Measurements from ENCODE around the gene CACNG6.
A peak's percentile ranks its signal among the peaks of the same experiment; 100 is the strongest.
"Not testable (repeated sequence)": the region's sequence is repeated elsewhere in the genome, so short reads cannot be mapped to it uniquely, and the experiment has no call there.

The CACNG6 gene, protein sequence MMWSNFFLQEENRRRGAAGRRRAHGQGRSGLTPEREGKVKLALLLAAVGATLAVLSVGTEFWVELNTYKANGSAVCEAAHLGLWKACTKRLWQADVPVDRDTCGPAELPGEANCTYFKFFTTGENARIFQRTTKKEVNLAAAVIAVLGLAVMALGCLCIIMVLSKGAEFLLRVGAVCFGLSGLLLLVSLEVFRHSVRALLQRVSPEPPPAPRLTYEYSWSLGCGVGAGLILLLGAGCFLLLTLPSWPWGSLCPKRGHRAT

DNA sequence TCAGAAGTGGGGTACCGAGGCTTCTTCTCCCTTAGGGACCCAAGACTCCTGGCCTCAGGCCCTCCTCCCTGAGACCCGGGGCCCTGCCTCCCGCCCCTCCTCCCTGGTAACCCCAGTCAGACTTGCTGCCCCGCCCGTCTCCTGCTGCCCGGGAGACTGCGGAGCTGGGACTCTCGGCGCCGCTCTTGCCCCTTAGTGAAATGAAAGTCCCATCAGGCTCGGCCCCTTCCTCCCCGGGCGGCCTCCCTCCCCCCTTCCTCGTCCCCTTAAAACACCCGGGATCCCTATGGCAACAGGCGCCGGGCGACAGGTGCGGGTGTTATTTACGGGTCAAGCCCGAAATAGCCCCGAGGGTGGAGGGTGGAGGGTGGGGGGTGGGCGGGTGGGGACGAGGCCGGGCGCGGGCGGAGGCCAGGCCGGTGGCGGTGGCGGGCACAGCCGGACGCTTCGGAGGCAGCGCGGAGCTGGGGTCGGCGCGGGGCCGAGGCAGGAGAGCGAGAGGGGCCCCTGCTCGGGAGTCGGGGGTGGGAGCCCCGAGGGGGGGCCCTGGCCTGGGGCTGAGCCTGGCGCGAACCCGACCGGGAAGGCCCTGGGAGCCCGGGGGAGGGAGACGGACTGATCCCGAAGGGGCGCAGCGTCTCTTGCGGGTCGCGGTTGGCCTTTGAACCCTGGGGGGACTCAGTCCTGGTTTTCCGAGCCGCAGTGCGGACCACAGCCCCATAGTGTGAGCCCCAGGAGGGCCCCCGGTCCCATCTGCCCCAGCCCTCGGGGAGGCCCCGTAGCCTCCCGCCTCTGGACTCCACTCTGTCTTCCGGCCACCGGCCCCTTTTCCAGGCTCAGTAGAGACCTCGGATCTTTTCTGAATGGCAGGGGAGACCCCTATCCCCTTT lies at the start of gene CACNG6:
CACNG6 (plus strand) TSS at position 414 of the 890 bp plus-strand sequence. CDS start 1,241 bp downstream, outside the sequence.
- DNase-seq: no peak

DNA sequence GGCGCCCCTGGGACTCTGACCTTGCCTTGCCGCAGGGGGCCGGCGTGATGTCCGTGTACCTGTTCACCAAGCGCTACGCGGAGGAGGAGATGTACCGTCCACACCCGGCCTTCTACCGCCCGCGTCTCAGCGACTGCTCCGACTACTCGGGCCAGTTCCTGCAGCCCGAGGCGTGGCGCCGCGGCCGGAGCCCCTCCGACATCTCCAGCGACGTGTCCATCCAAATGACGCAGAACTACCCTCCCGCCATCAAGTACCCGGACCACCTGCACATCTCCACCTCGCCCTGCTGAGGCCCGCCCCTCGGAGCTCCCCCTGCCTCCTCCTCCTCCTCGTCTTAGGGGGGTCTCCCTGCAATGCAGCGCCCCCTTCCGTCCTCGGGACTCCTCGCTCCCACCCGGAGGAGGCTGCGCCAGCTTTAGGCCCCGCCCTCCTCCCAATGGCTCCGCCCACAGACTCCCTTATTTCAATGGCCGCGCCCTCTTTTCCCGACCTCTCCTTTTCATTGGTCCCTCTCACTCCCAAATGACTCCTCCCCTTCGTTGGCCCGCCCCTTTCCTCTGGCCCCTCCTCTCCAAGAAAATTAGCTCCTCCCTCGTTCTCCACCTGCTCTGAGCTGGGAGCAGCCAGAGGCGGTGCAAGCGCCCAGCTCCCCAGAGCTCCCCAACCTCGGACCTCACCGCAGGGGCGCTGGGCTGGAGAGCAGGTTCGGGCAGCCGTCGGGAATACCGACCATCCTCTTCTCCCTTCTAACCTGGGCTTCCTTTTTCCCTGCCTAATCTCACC lies 49.2 kb upstream of the CACNG6 start:
- DNase-seq: peak; percentile 11

DNA sequence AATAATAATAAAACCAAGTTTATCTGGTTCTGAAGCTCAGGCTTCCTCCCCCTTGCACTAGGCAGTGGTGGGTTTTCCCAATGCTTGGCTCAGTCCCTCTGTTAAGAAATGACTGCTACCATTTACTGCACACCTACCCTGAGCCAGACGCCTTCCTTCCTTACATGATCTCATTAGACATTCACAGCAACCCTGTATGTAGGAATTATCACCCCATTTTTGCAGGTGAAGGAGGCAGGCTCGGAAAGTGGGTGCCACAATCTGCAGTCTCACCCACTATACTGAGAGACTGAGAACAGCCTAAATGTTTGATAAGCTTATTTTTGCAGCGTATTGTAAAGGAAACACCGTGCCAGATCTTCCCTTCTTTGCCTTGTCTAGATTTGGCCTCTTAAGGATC lies 47.0 kb upstream of the CACNG6 start:
- no peak for DNase-seq

DNA sequence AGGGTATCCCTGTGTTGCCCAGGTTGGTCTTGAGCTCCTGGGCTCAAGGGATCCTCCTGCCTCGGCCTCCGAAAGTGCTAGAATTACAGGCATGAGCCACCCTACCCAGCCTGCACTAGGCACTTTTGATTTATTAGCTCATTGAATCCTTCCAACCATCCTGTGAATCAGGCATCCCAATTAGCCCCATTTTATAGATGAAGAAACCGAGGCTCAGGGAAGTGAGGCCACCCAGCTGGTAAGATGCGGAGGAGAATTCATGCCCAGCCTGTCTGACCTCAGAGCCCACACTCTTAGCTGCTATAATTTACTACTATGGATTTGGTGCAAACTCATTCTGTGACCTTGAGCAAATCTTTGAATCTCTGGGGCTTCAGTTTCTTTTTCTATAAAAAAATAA lies 46.5 kb upstream of the CACNG6 start:
- DNase-seq: no peak

DNA sequence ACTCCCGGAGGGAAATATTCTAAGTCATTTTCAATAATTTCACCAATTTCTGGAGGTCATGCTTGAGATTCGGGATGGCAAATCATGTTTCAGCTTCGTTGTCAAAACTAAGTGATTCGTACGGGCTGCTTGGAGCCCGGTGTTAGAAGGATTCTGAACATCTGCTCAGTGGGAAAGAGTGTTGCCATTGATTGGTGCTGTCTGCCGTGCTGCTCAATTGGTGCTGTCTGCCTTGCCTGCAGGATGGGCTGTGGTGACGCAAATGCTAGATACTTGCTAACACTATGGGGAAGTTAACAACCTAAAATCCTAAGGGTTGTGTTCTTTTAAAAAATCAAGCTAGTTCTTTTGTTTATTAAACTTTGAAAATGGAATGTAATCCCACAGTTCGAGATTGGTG lies 46.0 kb upstream of the CACNG6 start:
- DNase-seq: no peak

DNA sequence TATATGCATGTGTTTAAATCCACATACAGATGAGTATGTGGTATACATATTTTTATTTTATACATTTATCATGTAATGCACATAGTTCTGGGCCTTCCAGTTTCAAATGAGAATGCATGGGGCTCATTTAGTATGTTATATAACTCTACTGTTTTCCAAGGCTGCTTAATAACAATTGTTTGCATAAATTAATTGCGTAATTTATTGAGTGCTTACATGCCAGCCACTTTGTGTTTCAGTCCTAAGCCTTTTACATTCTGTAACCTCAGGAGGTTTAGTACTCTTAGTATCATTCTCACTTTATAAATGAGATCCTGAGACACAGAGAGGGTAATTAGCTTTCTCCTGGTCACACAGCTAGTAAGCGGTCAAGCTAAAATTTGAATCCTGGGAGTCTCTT lies 45.4 kb upstream of the CACNG6 start:
- no peak for DNase-seq

DNA sequence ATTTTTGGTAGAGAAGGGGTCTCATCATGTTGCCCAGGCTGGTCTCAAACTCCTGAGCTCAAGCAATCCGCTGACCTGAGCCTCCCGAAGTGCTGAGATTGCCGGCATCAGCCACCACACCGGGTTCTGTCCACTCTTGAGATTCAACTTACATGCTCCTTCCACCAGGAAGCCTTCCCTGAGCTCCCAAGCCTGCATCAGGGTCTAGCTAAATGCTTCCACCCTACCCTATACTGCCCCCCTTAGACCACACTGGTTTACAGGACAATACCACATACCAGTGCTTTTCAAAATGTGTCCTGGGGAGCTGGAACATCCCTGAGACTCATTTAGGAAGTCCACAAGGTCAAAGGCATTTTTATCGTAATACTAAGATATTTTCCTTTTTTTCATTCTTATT lies 43.8 kb upstream of the CACNG6 start:
- no peak for DNase-seq

DNA sequence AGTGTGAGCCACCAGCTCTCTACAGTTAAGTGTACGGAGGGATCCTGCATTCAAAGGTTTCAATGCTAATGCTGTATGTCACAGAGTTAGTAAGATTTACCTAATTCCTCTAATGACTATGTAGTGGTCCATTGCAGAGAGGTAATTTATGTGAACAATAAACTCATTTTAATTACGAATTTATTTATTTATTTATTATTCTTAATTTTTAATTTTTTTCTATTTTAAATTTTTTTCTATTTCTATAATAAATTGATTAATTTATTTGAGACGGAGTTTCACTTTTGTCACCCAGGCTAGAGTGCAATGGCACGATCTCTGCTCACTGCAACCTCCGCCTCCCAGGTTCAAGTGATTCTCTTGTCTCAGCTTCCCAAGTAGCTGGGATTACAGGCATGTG lies 42.8 kb upstream of the CACNG6 start:
- DNase-seq: not testable (repeated sequence)

DNA sequence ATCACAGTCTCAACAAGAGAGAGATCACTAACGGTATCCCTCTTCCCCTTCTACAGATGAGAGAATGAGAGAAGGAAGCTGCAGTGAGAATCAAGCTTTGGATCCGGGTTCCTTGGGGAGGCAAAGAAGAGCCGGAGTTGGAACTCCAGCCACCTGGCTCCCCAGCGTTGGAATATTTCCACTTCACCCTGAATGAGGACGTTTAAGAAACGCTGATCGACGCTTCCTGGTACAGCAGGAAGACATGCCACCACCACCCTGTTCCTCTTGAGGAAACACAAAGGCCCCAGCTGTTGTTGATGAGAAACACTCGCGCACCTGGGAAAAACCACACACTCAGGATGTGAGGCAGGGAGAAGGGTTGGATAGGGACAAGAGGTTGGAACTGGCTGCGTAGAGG lies 40.0 kb upstream of the CACNG6 start:
- DNase-seq: no peak

DNA sequence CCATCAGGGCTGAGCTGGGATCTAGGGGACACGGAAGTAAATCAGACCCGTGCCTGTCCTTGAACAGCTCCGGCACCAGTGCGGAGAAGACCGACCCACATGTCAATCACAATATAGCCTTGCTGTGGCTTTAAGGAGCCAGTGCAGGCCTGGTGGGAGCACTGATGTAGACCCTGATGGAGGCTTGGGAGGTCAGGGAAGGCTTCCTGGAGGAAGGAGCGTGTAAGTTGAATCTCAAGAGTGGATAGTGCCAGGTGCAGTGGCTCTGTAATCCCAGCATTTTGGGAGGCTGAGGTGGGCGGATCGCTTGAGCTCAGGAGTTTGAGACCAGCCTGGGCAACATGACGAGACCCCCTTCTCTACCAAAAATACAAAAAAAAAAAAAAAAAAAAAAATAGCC lies 39.5 kb upstream of the CACNG6 start:
- no peak for DNase-seq

DNA sequence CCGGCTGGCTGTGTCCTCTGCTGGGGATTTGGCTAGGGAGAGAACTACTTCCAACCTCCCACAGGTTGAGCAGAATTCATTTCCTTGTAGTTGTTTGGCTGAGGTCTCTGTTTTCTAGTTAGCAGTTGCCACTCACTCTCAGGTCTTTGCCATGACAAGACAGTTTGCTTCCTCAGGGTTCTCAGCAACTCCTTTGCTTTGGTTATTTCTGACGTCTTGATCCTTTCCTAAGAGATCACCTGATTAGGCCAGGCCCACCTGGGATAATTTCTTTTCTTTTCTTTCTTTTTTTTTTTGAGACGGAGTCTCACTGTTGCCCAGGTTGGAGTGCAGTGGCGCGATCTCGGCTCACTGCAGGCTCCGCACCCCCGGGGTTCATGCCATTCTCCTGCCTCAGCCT lies 38.1 kb upstream of the CACNG6 start:
- no peak for DNase-seq

DNA sequence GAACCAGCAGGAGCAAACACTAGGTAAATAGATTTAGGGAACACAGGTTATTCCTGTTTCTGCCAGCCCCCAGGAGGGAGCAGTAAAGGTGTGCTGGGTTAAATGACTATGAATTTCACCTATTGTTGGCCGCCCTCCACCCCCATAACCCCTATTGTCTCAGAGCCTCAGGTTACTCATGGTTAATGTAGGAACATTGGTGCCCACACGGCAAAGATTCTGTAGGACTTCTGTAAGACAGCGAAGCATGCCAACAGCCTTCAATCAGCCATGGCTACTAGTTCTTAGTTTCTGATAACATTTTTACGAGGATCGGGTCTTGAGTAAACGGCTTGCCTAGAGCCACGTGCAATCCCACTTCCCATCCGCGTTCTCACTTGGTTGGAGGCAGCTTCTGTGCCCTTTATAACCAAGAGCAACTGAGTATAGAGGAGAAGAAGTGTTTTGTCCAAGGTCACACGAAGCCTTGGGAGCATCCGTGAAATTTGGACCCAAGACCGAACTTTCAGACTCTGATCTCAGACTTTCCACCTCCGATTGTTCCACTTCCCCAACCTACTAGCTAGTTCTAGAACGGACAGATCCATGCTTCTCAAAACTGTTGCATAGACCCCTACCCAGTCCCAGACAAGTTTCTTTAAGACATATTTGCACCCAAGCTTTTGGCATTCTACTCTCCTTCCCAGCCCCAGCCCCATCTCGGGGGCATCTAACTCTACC lies 33.8 kb upstream of the CACNG6 start:
- DNase-seq: no peak

DNA sequence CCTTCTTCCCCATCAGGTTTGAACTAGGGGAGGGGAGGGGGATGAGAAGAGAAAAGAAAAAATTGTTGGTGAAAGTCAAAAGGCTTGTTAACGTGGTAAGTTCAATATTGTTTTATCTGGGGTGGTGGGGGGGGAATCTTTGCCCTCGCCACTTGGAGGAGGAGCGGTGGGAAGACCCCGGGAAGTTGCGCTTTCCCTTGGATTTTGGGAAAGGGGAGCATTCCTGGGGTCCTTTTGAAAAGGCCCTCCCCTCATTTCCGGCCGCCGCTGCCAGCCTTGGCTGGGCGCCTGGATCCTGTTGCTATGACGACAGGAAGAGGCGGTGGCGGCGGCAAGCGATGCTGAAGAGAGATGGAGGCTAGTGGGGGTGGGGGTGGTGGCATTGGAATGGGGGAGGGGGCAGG lies 33.3 kb upstream of the CACNG6 start:
- DNase-seq: no peak

DNA sequence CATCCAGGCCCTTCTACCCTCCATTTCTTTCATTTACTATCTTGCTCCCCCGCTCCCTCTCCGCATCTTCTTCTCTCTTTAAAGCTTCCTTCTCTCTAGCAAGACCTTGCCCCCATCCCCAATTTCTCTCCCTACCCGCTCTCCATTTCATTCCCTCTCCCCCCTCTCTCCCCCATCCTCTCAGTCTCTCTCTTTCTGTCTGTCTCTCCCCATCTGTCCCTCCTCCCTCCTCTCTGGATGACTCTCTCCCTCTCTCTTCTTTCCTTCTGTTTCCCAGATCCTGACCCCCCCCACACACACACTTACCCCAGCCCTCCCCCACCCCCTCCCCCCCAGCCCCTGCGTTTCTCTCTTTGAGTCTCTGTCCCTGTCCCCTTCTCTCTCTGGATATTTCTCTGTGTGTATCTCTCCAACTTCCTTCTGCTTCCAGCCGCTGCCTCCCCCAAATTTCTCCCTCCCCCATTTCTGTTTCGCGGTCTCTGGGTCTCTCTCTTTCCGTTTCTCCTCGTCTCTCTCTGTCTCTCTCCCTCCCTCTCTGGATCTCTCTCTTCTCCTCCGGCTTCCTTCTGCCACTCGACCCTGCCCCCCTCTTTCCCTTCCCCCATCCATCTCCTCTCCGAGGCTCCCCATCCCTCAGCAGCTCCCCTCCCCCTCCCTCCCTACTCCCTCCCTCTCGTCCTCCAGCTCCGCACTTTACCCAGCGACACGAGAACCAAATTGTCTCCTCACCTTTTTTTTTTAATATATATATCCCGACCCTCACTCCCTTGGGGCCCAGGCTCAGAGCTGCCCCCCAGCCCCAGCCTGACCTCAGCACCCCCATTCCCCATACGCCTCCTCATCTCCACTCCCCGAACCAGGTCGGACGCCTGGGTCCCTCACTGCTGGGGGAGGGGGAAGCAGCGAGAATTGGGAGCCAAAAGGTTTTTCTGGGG lies 32.3 kb upstream of the CACNG6 start:
- no peak for DNase-seq

DNA sequence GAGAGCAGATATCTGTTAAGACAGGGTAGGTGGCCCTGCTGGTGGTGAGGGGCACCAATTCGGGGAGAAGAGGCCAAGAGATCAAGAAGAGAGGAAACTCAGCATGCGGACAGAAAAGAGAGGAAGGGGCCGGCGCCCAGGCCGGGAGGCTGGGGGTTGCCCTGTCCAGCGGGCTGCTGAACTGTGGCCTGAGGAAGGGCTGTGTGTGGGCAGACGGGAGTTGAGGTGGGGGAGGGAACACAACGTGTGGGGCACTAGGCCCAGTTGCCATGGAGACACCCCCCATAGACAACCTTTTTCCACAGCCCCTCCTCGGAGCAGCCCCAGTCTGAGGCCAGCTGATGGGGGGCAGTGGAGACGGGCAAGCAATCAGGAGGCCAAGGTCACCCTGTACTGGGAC lies 31.2 kb upstream of the CACNG6 start:
- no peak for DNase-seq

DNA sequence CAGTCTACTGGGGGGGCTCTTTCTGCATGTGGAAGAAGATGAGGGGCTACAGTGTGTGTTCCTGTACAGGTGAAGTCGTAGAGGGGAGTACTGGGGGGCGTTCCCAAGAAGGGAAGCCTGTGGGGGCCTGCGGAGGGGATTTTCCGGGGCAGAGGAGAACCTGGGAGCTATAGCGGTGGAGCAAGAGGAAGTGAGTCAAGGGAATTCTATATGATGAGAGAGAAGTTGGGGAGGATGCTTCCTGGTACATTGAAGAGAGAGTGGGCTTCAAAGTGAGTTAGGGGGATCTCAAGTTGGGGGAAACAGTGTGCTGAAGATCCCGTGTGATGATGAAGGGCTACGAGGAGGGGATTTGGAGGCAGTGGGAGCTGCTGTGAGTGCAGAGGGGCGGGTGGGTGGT lies 30.6 kb upstream of the CACNG6 start:
- DNase-seq: no peak

DNA sequence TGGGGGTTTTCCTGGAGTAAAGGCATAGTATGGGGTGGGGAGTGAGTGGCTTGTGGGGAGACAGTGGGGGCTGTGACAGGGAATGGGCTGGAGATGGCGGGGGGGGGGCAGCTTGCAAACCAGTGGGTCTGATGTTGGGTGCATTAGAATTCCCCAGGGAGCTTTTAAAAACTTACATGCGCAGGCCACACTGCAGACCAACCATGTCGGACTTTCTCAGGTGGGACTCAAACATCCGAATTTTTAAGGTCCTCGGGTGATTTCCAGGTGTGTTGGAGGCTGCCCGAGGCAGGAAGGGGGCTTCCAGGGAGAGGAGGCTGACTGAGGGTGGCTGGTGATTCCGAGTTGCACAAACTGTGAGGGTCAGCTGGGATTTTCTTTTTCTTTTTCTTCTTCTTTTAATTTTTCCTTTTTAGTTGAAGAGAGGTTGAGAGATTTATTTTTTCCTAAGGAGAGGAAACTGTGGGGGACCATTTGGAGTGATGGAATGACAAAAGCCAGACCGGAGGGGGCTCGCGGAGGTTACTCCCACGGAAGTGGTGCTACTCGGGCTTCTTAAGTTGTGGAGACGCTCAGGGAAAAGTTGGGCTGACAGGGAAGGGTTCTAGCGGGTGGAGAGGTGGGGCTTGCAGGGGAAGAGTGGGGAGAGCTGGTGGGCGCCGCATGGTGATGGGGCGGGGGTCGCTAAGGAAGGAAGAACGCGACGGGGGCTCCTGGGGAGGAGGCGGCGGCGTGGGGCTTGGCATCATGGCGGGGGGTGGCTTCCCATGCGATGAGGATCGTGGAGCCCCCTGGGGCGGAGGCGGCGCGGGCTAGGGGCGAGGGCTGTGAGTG lies 29.7 kb upstream of the CACNG6 start:
- no peak for DNase-seq

DNA sequence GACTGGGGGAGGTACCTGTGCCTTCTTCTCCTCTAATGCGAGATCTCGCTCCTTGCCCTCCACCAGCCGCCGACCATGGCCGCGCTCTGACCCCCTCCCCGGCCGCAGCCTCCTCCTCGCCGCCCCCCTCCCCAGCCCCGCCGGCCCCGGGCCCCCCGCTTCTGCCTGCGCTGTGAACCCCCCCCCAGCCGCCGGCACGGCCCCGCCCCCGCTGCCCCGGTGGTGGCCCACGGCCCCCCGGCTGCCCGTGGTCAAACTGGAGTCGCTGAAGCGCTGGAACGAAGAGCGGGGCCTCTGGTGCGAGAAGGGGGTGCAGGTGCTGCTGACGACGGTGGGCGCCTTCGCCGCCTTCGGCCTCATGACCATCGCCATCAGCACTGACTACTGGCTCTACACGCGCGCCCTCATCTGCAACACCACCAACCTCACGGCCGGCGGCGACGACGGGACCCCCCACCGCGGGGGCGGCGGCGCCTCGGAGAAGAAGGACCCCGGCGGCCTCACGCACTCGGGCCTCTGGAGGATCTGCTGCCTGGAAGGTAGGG lies 28.5 kb upstream of the CACNG6 start, which contains the start of gene CACNG8:
CACNG8 (plus strand) TSS at position 51 of the 545 bp plus-strand sequence.
- DNase-seq: no peak

DNA sequence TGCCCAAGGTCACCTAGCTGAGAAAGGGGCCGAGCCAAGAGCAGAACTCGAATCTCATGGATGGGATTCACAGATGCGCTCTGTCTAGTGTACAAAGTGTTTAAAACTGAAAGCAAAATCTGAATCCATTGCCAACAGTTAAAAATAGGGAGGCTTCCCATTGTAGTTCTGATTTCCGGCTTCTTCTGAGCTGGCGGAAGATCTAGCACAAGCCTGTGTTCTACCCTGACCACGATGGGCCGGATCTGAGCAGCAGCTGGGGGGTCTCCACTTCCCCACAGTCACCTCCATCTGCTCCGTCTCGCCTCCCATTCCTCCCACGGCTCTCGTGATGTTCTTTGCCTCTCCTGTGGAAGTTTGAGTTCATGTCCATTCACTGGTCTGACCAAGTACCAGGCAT lies 26.3 kb upstream of the CACNG6 start:
- DNase-seq: no peak

DNA sequence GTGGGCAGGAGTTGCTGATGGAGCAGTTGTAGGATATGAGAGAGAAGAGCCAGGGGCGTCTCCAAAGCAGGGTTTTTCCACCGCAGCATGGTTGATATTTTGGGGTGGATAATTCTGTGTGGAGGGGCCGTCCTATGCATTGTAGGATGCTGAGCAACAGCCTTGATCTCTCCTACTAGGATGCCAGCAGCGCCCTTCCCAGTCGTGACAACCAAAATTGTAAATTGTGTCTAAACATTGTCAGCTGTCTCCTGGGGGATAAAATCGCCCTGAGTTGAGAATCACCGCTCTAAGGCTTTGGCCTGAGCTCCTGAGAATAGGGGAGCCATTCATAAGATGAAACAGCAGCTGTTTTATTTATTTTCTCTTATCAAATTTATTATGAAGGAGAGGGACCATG lies 24.5 kb upstream of the CACNG6 start:
- no peak for DNase-seq
